HCT116 (cell line): ENCODE data around the gene GJA3. TPM values are rescaled to one million over a fixed set of nuclear protein-coding genes. Genes with fewer than 3 reads are reported as not detected.

Experiments used
- ATAC-seq: fragments of 200-7000 bp; cut with Tn5 transposase; 2 replicates; pipeline ENCODE4 v1.9.1; 2020; ENCODE audit warnings: mild to moderate bottlenecking, moderate library complexity
- BruUV-seq: library from RNA; stranded (reverse); fragments of 400-500 nt; replicated peaks from 2 replicates; lab custom pipeline; 2021; lab: Mats Ljungman, UMichigan
- CTCF ChIA-PET: fragments of 300-600 bp; sonication (Branson Sonifier 250); formaldehyde crosslinking; loops from one replicate; lab custom pipeline; 2021; ENCODE audit warnings: antibody characterized with exemption; lab: Charles Lee
- POLR2A ChIA-PET: fragments of 300-600, 350-600 bp; sonication (Branson Sonifier 250); formaldehyde crosslinking; loops from one replicate; lab custom pipeline; 2021; ENCODE audit warnings: antibody characterized with exemption; lab: Charles Lee
- RAD21 ChIA-PET, 2 experiments: fragments of 300-600 bp; sonication (Branson Sonifier 250); formaldehyde crosslinking; loops; one replicate each; lab custom pipeline; 2023; ENCODE audit warnings: low total read pairs in 2 of 2; ENCODE audit not compliant: uncharacterized antibody in 2 of 2, unreplicated experiment in 2 of 2, low non-redundant PET in 1 of 2; lab: Charles Lee
- DNase-seq: peaks from one replicate; pipeline ENCODE4 v3.0.0-alpha.2; 2010; ENCODE audit warnings: low read depth, low spot score
- H2AFZ ChIP-seq: fragments of 200-600 bp; shearing (Covaris generic), sonication (generic); 2 replicates; pipeline ENCODE4 v1.6.1; 2017; ENCODE audit warnings: low read depth, mixed run types, mixed read lengths, antibody characterized with exemption, low read length; ENCODE audit not compliant: poor library complexity, severe bottlenecking
- H3K27ac ChIP-seq: 2 replicates; pipeline ENCODE4 v1.5.1; 2012; ENCODE audit warnings: low read depth, low read length
- H3K27me3 ChIP-seq: fragments of 200-600 bp; sonication (generic); 2 replicates; pipeline ENCODE4 v1.6.1; 2016; ENCODE audit warnings: mixed run types, low read length, mixed read lengths; ENCODE audit not compliant: insufficient read depth
- H3K36me3 ChIP-seq, 2 experiments: fragments of 200-500 bp in 1 of 2; fragments of 200-600 bp in 1 of 2; sonication (Bioruptor generic) in 1 of 2; sonication (generic) in 1 of 2; 2 replicates each; pipeline versions ENCODE4 v1.5.1 to v1.6.1; 2014 to 2016; ENCODE audit warnings: low read length in 2 of 2, inconsistent platforms in 1 of 2, mixed read lengths in 1 of 2, mixed run types in 1 of 2; ENCODE audit not compliant: insufficient read depth in 2 of 2, control insufficient read depth in 1 of 2
- H3K4me1 ChIP-seq, 2 experiments: fragments of 200-600 bp in 1 of 2; sonication (generic) in 1 of 2; 2 replicates each; pipeline versions ENCODE4 v1.5.1 to v1.6.1; 2012 to 2017; ENCODE audit warnings: low read length in 2 of 2, inconsistent platforms in 1 of 2, mild to moderate bottlenecking in 1 of 2, mixed read lengths in 1 of 2, mixed run types in 1 of 2, moderate library complexity in 1 of 2; ENCODE audit not compliant: insufficient read depth in 2 of 2, control insufficient read depth in 1 of 2
- H3K4me2 ChIP-seq: fragments of 200-600 bp; sonication (generic); 2 replicates; pipeline ENCODE4 v1.6.1; 2017; ENCODE audit warnings: mixed run types, low read length, mixed read lengths
- H3K4me3 ChIP-seq, 2 experiments: fragments of 200-600 bp in 1 of 2; sonication (generic) in 1 of 2; replicated peaks in 1 of 2; 2 replicates each; pipeline ENCODE4 v1.5.1; 2011 to 2016; ENCODE audit warnings: low read length in 2 of 2, control low read depth in 1 of 2, low read depth in 1 of 2, mild to moderate bottlenecking in 1 of 2, mixed read lengths in 1 of 2, mixed run types in 1 of 2
- H3K79me2 ChIP-seq: fragments of 200-600 bp; sonication (generic); 2 replicates; pipeline ENCODE4 v1.6.1; 2017; ENCODE audit warnings: mild to moderate bottlenecking, mixed run types, low read length, moderate library complexity, mixed read lengths; ENCODE audit not compliant: insufficient read depth
- H3K9ac ChIP-seq: fragments of 200-600 bp; sonication (generic); 2 replicates; pipeline ENCODE4 v1.6.1; 2016; ENCODE audit warnings: low read length, mixed read lengths
- H3K9me2 ChIP-seq: fragments of 200-600 bp; sonication (generic), shearing (Covaris generic); 2 replicates; pipeline ENCODE4 v1.6.1; 2017; ENCODE audit warnings: mixed run types, mild to moderate bottlenecking, moderate library complexity; ENCODE audit not compliant: insufficient read depth
- H3K9me3 ChIP-seq, 2 experiments: fragments of 200-500 bp in 1 of 2; fragments of 200-600 bp in 1 of 2; sonication (Bioruptor generic) in 1 of 2; sonication (generic) in 1 of 2; 2 replicates each; pipeline ENCODE4 v1.6.1; 2014 to 2017; ENCODE audit warnings: low read length in 2 of 2, mixed read lengths in 2 of 2, inconsistent platforms in 1 of 2, low read depth in 1 of 2, mild to moderate bottlenecking in 1 of 2, mixed run types in 1 of 2, moderate library complexity in 1 of 2; ENCODE audit not compliant: control insufficient read depth in 1 of 2, insufficient read depth in 1 of 2
- H4K20me1 ChIP-seq: fragments of 200-600 bp; sonication (generic), shearing (Covaris generic); 2 replicates; pipeline ENCODE4 v1.6.1; 2017; ENCODE audit warnings: mixed run types, mild to moderate bottlenecking, moderate library complexity; ENCODE audit not compliant: insufficient read depth
- CBX3 ChIP-seq: IDR thresholded peaks from 2 replicates; pipeline ENCODE4 v1.6.1; 2012; ENCODE audit warnings: low read depth
- CEBPB ChIP-seq: IDR thresholded peaks from 2 replicates; pipeline ENCODE4 v1.6.1; 2012; ENCODE audit warnings: low read depth
- ELF1 ChIP-seq: IDR thresholded peaks from 2 replicates; pipeline ENCODE4 v1.6.1; 2012; ENCODE audit warnings: low read depth, borderline replicate concordance
- REST ChIP-seq: IDR thresholded peaks from 2 replicates; pipeline ENCODE4 v1.6.1; 2012; ENCODE audit warnings: low read depth
- SIN3A ChIP-seq: IDR thresholded peaks from 2 replicates; pipeline ENCODE4 v1.6.1; 2012; ENCODE audit warnings: low read depth
- SP1 ChIP-seq: IDR thresholded peaks from 2 replicates; pipeline ENCODE4 v1.6.1; 2012; ENCODE audit warnings: low read depth
- TCF7L2 ChIP-seq: IDR thresholded peaks from 2 replicates; pipeline ENCODE4 v1.7.0; 2011; ENCODE audit warnings: borderline replicate concordance, inconsistent platforms; ENCODE audit not compliant: insufficient read depth, insufficient read length; ENCODE audit errors: extremely low read depth
- YY1 ChIP-seq: IDR thresholded peaks from 2 replicates; pipeline ENCODE4 v1.6.1; 2011; ENCODE audit warnings: low read length, low read depth, moderate library complexity, mild to moderate bottlenecking; ENCODE audit not compliant: insufficient replicate concordance; ENCODE audit errors: extremely low read depth
- ZFX ChIP-seq: fragments of 450-650 bp; IDR thresholded peaks from 2 replicates; pipeline ENCODE4 v1.6.1; 2017
- ZNF274 ChIP-seq: fragments of 200-500 bp; sonication (Bioruptor generic); IDR thresholded peaks from 2 replicates; pipeline ENCODE4 v1.6.1; 2014; ENCODE audit warnings: mild to moderate bottlenecking, low read depth, low read length, inconsistent platforms
- intact Hi-C: fragments of 100-400 bp; cut with micrococcal nuclease; formaldehyde crosslinking; loops from 2 replicates; pipeline ENCODE4 v1.10.0; 2022
- total RNA-seq: library from RNA; stranded (reverse); gene quantifications from one replicate; pipeline ENCODE4 v1.2.1, GENCODE V29; 2021; ENCODE audit not compliant: unreplicated experiment
- TF ChIP-seq, protein P1 (sequence below): IDR thresholded peaks from 2 replicates; pipeline ENCODE4 v1.6.1; 2011; ENCODE audit warnings: mild to moderate bottlenecking, low read length, moderate library complexity; ENCODE audit not compliant: insufficient replicate concordance; ENCODE audit errors: extremely low read depth

Gene GJA3
- total RNA-seq, 1 experiment from 2014 or later, result 8.0 TPM

DNA sequence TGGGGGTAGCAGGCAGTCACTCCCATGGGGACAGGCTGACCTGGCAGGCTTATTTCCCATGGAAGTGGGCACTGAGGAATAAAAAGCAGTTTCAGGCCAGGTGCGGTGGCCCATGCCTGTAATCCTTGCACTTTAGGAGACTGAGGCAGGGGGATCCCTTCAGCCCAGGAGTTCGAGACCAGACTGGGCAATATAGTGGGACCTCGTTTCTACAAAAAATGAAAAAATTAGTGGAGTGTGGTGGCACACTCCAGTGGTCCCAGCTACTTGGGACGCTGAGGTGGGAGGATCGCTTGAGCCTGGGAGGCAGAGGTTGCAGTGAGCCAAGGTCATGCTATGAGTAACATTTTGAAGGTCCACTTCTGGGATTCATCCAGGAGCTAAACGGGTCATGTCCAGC, 25.9 kb upstream of the GJA3 start:
- intact Hi-C loops, result no loop called here

More for the DNA sequence above, 25.9 kb upstream of the GJA3 start:
- Histone ChIP-seq H3K9me3 (no peaks in the 10 kb centered on the region), H4K20me1 (no peaks in the 10 kb centered on the region), H3K4me3 (no peak overlapping the region), H3K4me1 (peaks cover 18 to 24% of the 10 kb centered on the region in 2 experiments), H3K36me3 (peaks cover 12 to 13% of the 10 kb centered on the region in 2 experiments; a peak in 2 of 4 replicates), H3K9me2 (no peaks in the 10 kb centered on the region)
- POLR2A ChIA-PET, result no interaction called here
- no peak for DNase-seq
- no TSS peak for BruUV-seq
- TF ChIP-seq ZNF274 (no peak), CEBPB (no peak), ZFX (no peak), YY1 (no peak), REST (no peak), SP1 (no peak), SIN3A (no peak), TCF7L2 (no peak), ELF1 (no peak), CBX3 (no peak)
- TF ChIP-seq, protein P1, sequence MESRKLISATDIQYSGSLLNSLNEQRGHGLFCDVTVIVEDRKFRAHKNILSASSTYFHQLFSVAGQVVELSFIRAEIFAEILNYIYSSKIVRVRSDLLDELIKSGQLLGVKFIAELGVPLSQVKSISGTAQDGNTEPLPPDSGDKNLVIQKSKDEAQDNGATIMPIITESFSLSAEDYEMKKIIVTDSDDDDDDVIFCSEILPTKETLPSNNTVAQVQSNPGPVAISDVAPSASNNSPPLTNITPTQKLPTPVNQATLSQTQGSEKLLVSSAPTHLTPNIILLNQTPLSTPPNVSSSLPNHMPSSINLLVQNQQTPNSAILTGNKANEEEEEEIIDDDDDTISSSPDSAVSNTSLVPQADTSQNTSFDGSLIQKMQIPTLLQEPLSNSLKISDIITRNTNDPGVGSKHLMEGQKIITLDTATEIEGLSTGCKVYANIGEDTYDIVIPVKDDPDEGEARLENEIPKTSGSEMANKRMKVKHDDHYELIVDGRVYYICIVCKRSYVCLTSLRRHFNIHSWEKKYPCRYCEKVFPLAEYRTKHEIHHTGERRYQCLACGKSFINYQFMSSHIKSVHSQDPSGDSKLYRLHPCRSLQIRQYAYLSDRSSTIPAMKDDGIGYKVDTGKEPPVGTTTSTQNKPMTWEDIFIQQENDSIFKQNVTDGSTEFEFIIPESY, result no peak
- TF ChIP-seq, all 23 proteins: peak for 0
- H3K79me2 ChIP-seq, result peaks cover 25% of the 10 kb centered on the region; the same call in 1 of the 2 replicates
- no peak overlapping the region for H2AFZ ChIP-seq
- ChIA-PET RAD21 (no interaction called here), CTCF (interaction anchor here (2.2 kb wide), 1 partner anchor 10 kb away, joined by 12 read pairs; no protein-coding TSS in a partner anchor)
- H3K27ac ChIP-seq, result no peak overlapping the region
- no peaks in the 10 kb centered on the region for H3K27me3 ChIP-seq
- no peak overlapping the region for H3K4me2 ChIP-seq
- H3K9ac ChIP-seq, result no peak overlapping the region
- ATAC-seq, result no peak
